Effector memory CD4-positive, alpha-beta T cell (primary cell): Measurements from ENCODE around the gene UVSSA.

Experiments
- DNase-seq, 3 donors: peaks; one replicate each; pipeline ENCODE4 v3.0.0-alpha.2; 2020
- H3K27ac ChIP-seq: 2 replicates; pipeline ENCODE4 v1.7.0; 2013; ENCODE audit warnings: mild to moderate bottlenecking, low read length, moderate library complexity; ENCODE audit not compliant: insufficient read depth, poor library complexity, severe bottlenecking
- H3K27me3 ChIP-seq: replicated peaks from 2 replicates; pipeline ENCODE4 v1.7.0; 2013; ENCODE audit warnings: mild to moderate bottlenecking, low read length; ENCODE audit not compliant: insufficient read depth, control insufficient read depth, poor library complexity, severe bottlenecking
- H3K36me3 ChIP-seq: 2 replicates; pipeline ENCODE4 v1.7.0; 2013; ENCODE audit warnings: mild to moderate bottlenecking, low read length, moderate library complexity; ENCODE audit not compliant: control insufficient read depth, insufficient read depth
- H3K4me1 ChIP-seq: 2 replicates; pipeline ENCODE4 v1.7.0; 2013; ENCODE audit warnings: low read length, mild to moderate bottlenecking; ENCODE audit not compliant: control insufficient read depth, insufficient read depth, poor library complexity, severe bottlenecking
- H3K4me3 ChIP-seq: 2 replicates; pipeline ENCODE4 v1.7.0; 2013; ENCODE audit warnings: low read length, low read depth, mild to moderate bottlenecking; ENCODE audit not compliant: insufficient read depth, poor library complexity, severe bottlenecking
- H3K9me3 ChIP-seq: 2 replicates; pipeline ENCODE4 v1.7.0; 2013; ENCODE audit warnings: mild to moderate bottlenecking, low read length, moderate library complexity; ENCODE audit not compliant: control insufficient read depth

UVSSA gene

GRCh38 chr4:1325681-1326635 lies 21.1 kb upstream of the UVSSA start:
- H3K36me3 ChIP-seq: peaks cover 42% of the 10 kb centered on the region

GRCh38 chr4:1326751-1327525 lies 20.1 kb upstream of the UVSSA start:
- H3K27me3 ChIP-seq: no peaks in the 10 kb centered on the region
- H3K36me3 ChIP-seq: peaks cover 38% of the 10 kb centered on the region
- H3K4me1 ChIP-seq: peaks cover 38% of the 10 kb centered on the region
- H3K9me3 ChIP-seq: no peaks in the 10 kb centered on the region
- H3K4me3 ChIP-seq: no peak overlapping the region
- no peak overlapping the region for H3K27ac ChIP-seq
- no peak for DNase-seq

More at GRCh38 chr4:1325681-1326635, 21.1 kb upstream of the UVSSA start:
- Histone ChIP-seq H3K27ac (peak overlapping the region; percentile 16), H3K27me3 (no peaks in the 10 kb centered on the region), H3K4me1 (peaks cover 28% of the 10 kb centered on the region), H3K9me3 (no peaks in the 10 kb centered on the region), H3K4me3 (no peak overlapping the region)
- DNase-seq: no peak

- no peak for DNase-seq
- Histone ChIP-seq H3K4me3 (no peak overlapping the region), H3K36me3 (peaks cover 33% of the 10 kb centered on the region), H3K9me3 (no peaks in the 10 kb centered on the region), H3K27me3 (no peaks in the 10 kb centered on the region), H3K27ac (no peak overlapping the region), H3K4me1 (peaks cover 40% of the 10 kb centered on the region)
Measured at GRCh38 chr4:1327526-1328266, 19.3 kb upstream of the UVSSA start.

- H3K27me3 ChIP-seq: no peaks in the 10 kb centered on the region
- H3K27ac ChIP-seq: peak overlapping the region; percentile 61
- H3K36me3 ChIP-seq: peaks cover 36% of the 10 kb centered on the region
- H3K9me3 ChIP-seq: no peaks in the 10 kb centered on the region
- peaks cover 40% of the 10 kb centered on the region for H3K4me1 ChIP-seq
- DNase-seq: no peak
- H3K4me3 ChIP-seq: no peak overlapping the region
Measured at GRCh38 chr4:1328267-1329155, 18.5 kb upstream of the UVSSA start.

- no peaks in the 10 kb centered on the region for H3K27me3 ChIP-seq
- peak; percentile 49 to 67 (median 51) for DNase-seq
- no peak overlapping the region for H3K4me3 ChIP-seq
- no peaks in the 10 kb centered on the region for H3K9me3 ChIP-seq
- peak overlapping the region; percentile 61 for H3K27ac ChIP-seq
- peaks cover 40% of the 10 kb centered on the region for H3K4me1 ChIP-seq
- H3K36me3 ChIP-seq: peaks cover 43% of the 10 kb centered on the region
Measured at GRCh38 chr4:1329408-1330371, 17.3 kb upstream of the UVSSA start.

GRCh38 chr4:1330761-1331590 lies 16.0 kb upstream of the UVSSA start:
- no peak overlapping the region for H3K4me3 ChIP-seq
- peaks cover 40% of the 10 kb centered on the region for H3K4me1 ChIP-seq
- no peaks in the 10 kb centered on the region for H3K27me3 ChIP-seq
- no peaks in the 10 kb centered on the region for H3K9me3 ChIP-seq
- H3K36me3 ChIP-seq: peaks cover 36% of the 10 kb centered on the region
- peak; percentile 62 to 69 (median 66) for DNase-seq
- H3K27ac ChIP-seq: peak overlapping the region; percentile 61

- H3K4me1 ChIP-seq: peaks cover 40% of the 10 kb centered on the region
- H3K27me3 ChIP-seq: no peaks in the 10 kb centered on the region
- H3K27ac ChIP-seq: no peak overlapping the region
- DNase-seq: no peak
- peaks cover 42% of the 10 kb centered on the region for H3K36me3 ChIP-seq
- no peak overlapping the region for H3K4me3 ChIP-seq
- H3K9me3 ChIP-seq: no peaks in the 10 kb centered on the region
Measured at GRCh38 chr4:1331591-1332353, 15.2 kb upstream of the UVSSA start.
